GM12875 (cell line): ENCODE results near the gene NUDT14.

ENCODE experiments used
- H3K4me3 ChIP-seq: one replicate; pipeline ENCODE4 v1.5.1; 2011; ENCODE audit warnings: low read depth, low read length, control low read depth
- CTCF ChIP-seq: IDR thresholded peaks from 2 replicates; pipeline ENCODE4 v1.5.1; 2011; ENCODE audit warnings: low read depth, mild to moderate bottlenecking, control low read depth, inconsistent platforms, low read length, moderate library complexity, borderline replicate concordance; ENCODE audit not compliant: insufficient read depth

NUDT14 gene

GRCh38 chr14:105126126-105126980 is 54.8 kb downstream of the NUDT14 start:
- TF ChIP-seq CTCF: no peak

GRCh38 chr14:105124823-105125222 is 56.3 kb downstream of the NUDT14 start:
- H3K4me3 ChIP-seq: no peak overlapping the region
- TF ChIP-seq CTCF: no peak

More at GRCh38 chr14:105126126-105126980, 54.8 kb downstream of the NUDT14 start:
- H3K4me3 ChIP-seq: no peak overlapping the region

- TF ChIP-seq CTCF: no peak
Observed at GRCh38 chr14:105123981-105124765, 56.9 kb downstream of the NUDT14 start.

GRCh38 chr14:105123064-105123665 is 57.9 kb downstream of the NUDT14 start:
- no peak overlapping the region for H3K4me3 ChIP-seq
- no peak for TF ChIP-seq CTCF

More at GRCh38 chr14:105123981-105124765, 56.9 kb downstream of the NUDT14 start:
- H3K4me3 ChIP-seq: no peak overlapping the region
